AG09319 (cell line): ENCODE data around the gene MYLK.

Experiments
- DNase-seq: peaks from one replicate; pipeline ENCODE4 v3.0.0-alpha.2; 2010; ENCODE audit warnings: low read depth; ENCODE audit errors: extremely low read depth
- CTCF ChIP-seq: IDR thresholded peaks from 2 replicates; pipeline ENCODE4 v1.5.1; 2011; ENCODE audit warnings: low read depth, mild to moderate bottlenecking, inconsistent platforms, low read length, moderate library complexity

The MYLK gene

GRCh38 chr3:123753286-123753685 is 130.8 kb downstream of the MYLK start:
- DNase-seq = no peak
- no peak for TF ChIP-seq CTCF

DNA sequence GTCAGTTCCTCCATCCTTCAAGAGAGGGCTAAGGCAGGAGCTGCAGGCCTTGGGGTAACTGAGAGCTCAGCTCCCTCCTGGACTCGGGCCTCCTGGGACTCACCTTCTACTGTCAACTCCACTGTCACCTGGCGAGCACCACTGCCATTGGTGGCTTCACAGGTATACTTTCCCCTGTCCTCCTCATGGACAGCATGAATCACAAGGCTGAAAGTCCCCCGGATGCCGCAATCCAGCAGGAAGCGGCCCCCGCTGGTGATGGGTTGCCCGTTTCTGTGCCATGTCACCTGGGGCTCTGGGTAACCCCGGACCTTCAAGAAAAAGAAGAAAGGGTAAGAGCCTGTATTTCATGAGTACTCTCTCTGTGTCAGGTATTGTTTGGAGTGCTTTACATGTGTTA is 131.9 kb downstream of the MYLK start:
- no peak for DNase-seq
- no peak for TF ChIP-seq CTCF

DNA sequence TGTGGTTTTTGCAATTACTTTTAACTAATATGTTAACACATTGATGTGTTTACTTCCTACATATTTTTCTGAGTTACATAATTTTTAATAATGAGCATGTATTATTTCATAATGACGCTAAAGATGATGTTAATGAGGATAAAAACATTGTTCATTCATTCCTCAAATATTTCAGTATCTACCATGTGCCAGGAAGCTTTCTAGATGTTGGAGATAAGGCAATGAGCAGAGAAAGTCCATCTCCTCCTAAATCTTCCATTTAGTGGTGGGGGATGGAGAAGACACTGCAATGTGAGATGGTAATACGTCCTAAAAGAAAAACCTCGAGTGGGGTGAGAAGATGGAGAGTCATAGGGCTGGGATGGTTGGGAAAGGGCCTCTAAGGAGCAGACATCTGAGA is 132.7 kb downstream of the MYLK start:
- TF ChIP-seq CTCF = no peak
- no peak for DNase-seq

- no peak for DNase-seq
- TF ChIP-seq CTCF = no peak
Measured at GRCh38 chr3:123750659-123751420, 133.3 kb downstream of the MYLK start.

- TF ChIP-seq CTCF = no peak
Measured at GRCh38 chr3:123750209-123750608, 133.9 kb downstream of the MYLK start.

DNA sequence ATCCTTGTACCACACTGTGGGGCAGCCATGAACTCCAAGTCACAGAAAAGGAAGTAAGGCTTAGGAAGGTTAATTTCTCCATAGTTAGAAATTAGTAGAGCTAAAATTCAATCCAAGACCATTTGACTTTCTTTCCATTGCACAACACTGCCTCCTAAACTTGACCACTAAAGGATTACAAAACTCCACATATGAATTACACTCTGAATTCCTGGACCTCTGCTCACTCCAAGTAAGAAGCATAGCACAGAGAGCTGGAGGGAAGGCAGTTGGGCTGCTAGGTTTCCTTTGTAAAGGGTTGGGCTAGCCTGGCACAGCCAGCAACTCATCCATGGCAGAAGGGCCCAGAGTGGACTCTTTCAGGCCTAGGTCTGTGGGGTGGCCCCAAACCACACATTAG is 134.4 kb downstream of the MYLK start:
- DNase-seq = peak; percentile 89
- no peak for TF ChIP-seq CTCF

More at GRCh38 chr3:123750209-123750608, 133.9 kb downstream of the MYLK start:
- DNase-seq = no peak

DNA sequence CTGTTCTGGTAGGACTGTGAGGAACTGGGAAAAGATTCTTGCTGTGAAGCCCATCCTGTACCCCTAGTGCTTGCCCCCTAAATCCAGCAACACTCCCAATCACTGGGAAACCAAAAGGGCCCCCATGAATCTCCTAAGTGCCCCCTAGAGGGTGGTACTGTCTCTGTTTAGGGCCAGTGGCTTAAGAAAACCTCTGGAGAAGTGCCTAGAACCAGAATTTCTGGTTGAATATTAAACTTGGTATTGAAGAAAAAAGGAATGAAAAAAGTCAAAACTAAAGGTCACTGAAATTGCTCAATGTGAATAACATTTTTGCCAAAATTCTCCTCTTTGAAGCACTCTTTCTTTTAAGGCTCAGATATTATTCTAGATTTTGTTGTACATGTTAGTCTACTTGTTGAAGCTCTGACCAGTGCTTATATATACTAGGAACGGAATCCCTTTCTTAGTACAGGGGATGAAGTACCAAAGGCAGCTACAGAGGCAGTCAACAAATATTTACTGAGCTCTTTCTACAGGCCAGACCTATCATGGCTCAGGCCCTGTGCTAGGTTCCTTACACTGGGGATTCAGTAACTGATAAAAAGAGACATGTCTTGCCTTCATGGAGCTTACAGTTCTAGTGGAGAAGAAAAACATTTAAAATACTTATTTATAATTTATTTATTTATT is 138.8 kb downstream of the MYLK start:
- TF ChIP-seq CTCF = peak; percentile 42
- no peak for DNase-seq
